ENCODE data around the gene ADAMTS3.

DNA sequence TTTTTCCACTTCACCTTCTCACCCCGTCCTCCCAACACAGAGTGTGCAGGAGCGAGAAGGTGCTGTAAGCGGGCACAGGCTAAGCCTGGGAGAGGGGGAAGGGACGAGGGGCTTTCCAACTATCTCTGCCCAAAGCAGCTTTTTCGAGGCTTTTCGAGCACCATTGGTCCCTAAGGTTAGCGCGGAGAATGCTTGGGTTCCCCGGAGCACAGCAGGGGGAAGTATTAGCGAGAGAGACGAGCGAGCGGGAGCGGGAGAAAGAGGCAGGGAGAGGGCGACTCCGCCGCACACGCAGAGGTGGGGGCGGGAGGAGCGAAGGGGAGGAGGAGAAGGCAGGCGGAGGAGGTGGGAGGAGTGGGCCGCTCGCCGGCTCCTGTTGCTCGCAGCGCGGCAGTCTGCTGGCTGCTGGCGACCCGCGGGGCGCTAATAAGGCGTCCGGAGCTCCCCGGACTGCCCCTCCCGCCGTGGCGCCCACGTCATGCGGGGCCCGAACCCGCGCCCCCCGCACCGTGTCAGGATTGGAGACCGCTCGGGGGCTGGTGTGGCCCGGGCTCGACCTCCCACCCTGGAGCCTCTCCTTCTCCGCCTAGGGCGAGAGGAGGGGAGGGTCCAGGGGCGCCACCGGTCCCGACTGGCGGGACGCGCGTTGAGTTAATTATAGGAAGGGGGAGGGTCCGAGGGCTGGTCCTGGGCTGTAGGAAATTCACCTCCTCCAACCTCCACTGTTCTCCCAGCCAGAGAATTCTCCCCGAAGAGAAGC lies at the start of gene ADAMTS3:
- TF ChIP-seq CTCF (IDR thresholded peaks at IDR 0.05) (no peak), POLR2A (IDR thresholded peaks at IDR 0.05) (no peak)
